G401.6 (cell line): Measurements from ENCODE around the gene CFAP221.

Experiments
- FAIRE-seq: peaks from 2 replicates; lab custom pipeline; 2012; peaks lifted over from hg19 to GRCh38; lab: Jason Lieb, UNC

CFAP221 gene

GRCh38 chr2:119700866-119701265 lies 156.6 kb downstream of the CFAP221 start:
- FAIRE-seq: no peak

- no peak for FAIRE-seq
These were observed 157.1 kb downstream of the CFAP221 start for GRCh38 chr2:119701352-119701751.

- FAIRE-seq: no peak
These were observed 158.1 kb downstream of the CFAP221 start for GRCh38 chr2:119702203-119702917.

GRCh38 chr2:119702918-119703401 lies 158.7 kb downstream of the CFAP221 start:
- FAIRE-seq: no peak

- FAIRE-seq: no peak
These were observed 159.3 kb downstream of the CFAP221 start for GRCh38 chr2:119703526-119703925.

- FAIRE-seq: no peak
These were observed 160.4 kb downstream of the CFAP221 start for GRCh38 chr2:119704670-119705120.

- no peak for FAIRE-seq
These were observed 162.0 kb downstream of the CFAP221 start for GRCh38 chr2:119706221-119706620.
